K562 (cell line): ENCODE measurements around the gene DHX29. TPM values are rescaled to one million over a fixed set of nuclear protein-coding genes. Genes with fewer than 3 reads are reported as not detected.

Experiments
- ARHGAP35 ChIP-seq: fragments of 450-650 bp; IDR thresholded peaks from 2 replicates; pipeline ENCODE4 v1.6.1; 2018; ENCODE audit not compliant: partially characterized antibody
- CEBPG ChIP-seq, 3 experiments: fragments of 200-800 bp in 1 of 3; sonication (Bioruptor generic) in 1 of 3; sonication (generic) in 1 of 3; formaldehyde crosslinking in 1 of 3; IDR thresholded peaks in 2 of 3; conservative IDR thresholded peaks in 1 of 3; 2 replicates each; pipeline versions ENCODE4 v1.6.1 to v1.8.0; 2016 to 2022; ENCODE audit warnings: missing compliant biosample characterization in 2 of 3, missing genetic modification characterization in 2 of 3, mild to moderate bottlenecking in 1 of 3, missing genetic modification reagents in 1 of 3
- LARP7 ChIP-seq: fragments of 450-650 bp; IDR thresholded peaks from 2 replicates; pipeline ENCODE4 v1.6.1; 2016
- MXI1 ChIP-seq: IDR thresholded peaks from 2 replicates; pipeline ENCODE4 v1.6.1; 2011; ENCODE audit warnings: low read depth, mild to moderate bottlenecking, improper control_type of control experiment, low read length
- MYC ChIP-seq, 2 experiments: fragments of 250-450 bp in 1 of 2; sonication (Bioruptor Pico) in 1 of 2; IDR thresholded peaks; 2 replicates each; pipeline versions ENCODE4 v1.5.1 to v1.6.1; 2012 to 2021; ENCODE audit warnings: low read depth in 2 of 2, borderline replicate concordance in 1 of 2, improper control_type of control experiment in 1 of 2, low read length in 1 of 2, mild to moderate bottlenecking in 1 of 2, moderate library complexity in 1 of 2
- NFRKB ChIP-seq: fragments of 450-650 bp; IDR thresholded peaks from 2 replicates; pipeline ENCODE4 v1.6.1; 2016; ENCODE audit warnings: low read depth
- PHB ChIP-seq: fragments of 250-450 bp; sonication (Bioruptor Pico); IDR thresholded peaks from 2 replicates; pipeline ENCODE4 v1.5.0; 2021
- RBM22 ChIP-seq: fragments of 200-400 bp; formaldehyde crosslinking; IDR thresholded peaks from 2 replicates; pipeline ENCODE4 v1.6.1; 2018; ENCODE audit warnings: low read length, low read depth; ENCODE audit not compliant: poor library complexity, severe bottlenecking
- SNIP1 ChIP-seq: fragments of 450-650 bp; IDR thresholded peaks from 2 replicates; pipeline ENCODE4 v1.7.1; 2017; ENCODE audit warnings: low read depth, mild to moderate bottlenecking
- STAT5A ChIP-seq: IDR thresholded peaks from 2 replicates; pipeline ENCODE4 v1.6.1; 2012; ENCODE audit warnings: low read length, inconsistent platforms, borderline replicate concordance
- ZBED1 ChIP-seq: IDR thresholded peaks from 2 replicates; pipeline ENCODE4 v1.6.1; 2014
- polyA plus RNA-seq, 8 experiments: library from polyadenylated mRNA; depleted of rRNA in 4 of 8; stranded (reverse) in 5 of 8; unstranded in 3 of 8; fragments of >200 nt; fragmentation: Nextera tagmentation in 2 of 8; fragmentation: Illumina TruSeq in 1 of 8; extraction: Ambion mirVana in 2 of 8; extraction: Trizol in 1 of 8; gene quantifications; 2 replicates each; pipeline versions ENCODE4 v1.2.1 to v1.2.3, GENCODE V29; 2011 to 2014; ENCODE audit warnings: inconsistent platforms in 1 of 8, missing spikeins in 1 of 8
- total RNA-seq, 7 experiments: library from RNA; depleted of rRNA in 6 of 7; stranded (reverse); fragments of >200 nt in 6 of 7; fragmentation: Illumina TruSeq in 2 of 7; extraction: Trizol in 2 of 7; gene quantifications; 2 replicates each; pipeline versions ENCODE4 v1.2.1 to v1.2.3, GENCODE V29; 2011 to 2021; ENCODE audit warnings: low replicate concordance in 1 of 7
- TF ChIP-seq, protein P1 (sequence below), 3 experiments: fragments of 200-800 bp in 1 of 3; fragments of 250-450 bp in 1 of 3; fragments of 450-650 bp in 1 of 3; sonication (Bioruptor Pico) in 1 of 3; sonication (Bioruptor generic) in 1 of 3; formaldehyde crosslinking in 1 of 3; IDR thresholded peaks; 2 replicates each; pipeline versions ENCODE4 v1.6.1 to v1.8.0; 2016 to 2022; ENCODE audit warnings: mild to moderate bottlenecking in 2 of 3, missing genetic modification characterization in 2 of 3, missing compliant biosample characterization in 1 of 3, moderate library complexity in 1 of 3
- TF ChIP-seq, protein P2 (sequence below): sonication (generic); IDR thresholded peaks from 2 replicates; pipeline ENCODE4 v1.6.1; 2016
- TF ChIP-seq, protein P3 (sequence below), 2 experiments: IDR thresholded peaks in 1 of 2; conservative IDR thresholded peaks in 1 of 2; 2 replicates each; pipeline ENCODE4 v1.6.1; 2016; ENCODE audit warnings: low read depth in 2 of 2, mild to moderate bottlenecking in 1 of 2, missing compliant biosample characterization in 1 of 2, missing genetic modification characterization in 1 of 2, moderate library complexity in 1 of 2
- TF ChIP-seq, protein P4 (sequence below): fragments of 450-650 bp; conservative IDR thresholded peaks from 2 replicates; pipeline ENCODE4 v1.6.1; 2016; ENCODE audit warnings: missing genetic modification characterization, low read depth, mild to moderate bottlenecking, control low read depth, missing compliant biosample characterization

Gene DHX29
- total and polyA plus RNA-seq, 9 of the 15 experiments (the other 6 are each of a cell fraction or from before 2014, with no cell fraction given): 7.5 to 42.1 (median 25.0) TPM

DNA sequence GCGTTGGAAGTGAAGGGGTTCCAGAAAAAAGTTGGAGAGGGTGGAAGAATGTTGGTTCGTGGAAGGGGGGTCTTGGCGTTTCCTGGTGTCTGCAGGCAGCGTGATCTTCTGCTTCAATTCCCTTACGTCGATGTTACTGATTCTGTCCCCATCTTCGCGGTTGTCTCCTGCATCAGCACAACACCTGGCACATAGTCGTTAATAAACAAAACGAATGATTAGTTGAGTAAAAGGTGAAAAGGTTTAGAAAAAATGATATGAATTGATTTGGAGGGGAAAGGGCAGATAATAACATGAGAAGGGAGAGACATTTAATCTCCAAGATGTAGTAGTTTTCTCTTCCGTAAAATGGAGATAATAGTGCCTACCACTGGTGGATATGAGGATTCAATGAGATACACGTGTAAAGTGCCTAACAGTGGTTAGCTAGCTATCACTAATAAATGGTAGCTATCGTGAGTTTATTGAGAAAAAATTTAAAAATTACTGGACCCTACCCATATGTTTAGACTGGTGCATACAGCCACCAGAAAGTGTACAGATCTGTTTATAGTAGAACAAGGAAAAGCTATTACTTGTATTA is 851 bp upstream of the DHX29 start (continued):
- TF ChIP-seq, protein P1, sequence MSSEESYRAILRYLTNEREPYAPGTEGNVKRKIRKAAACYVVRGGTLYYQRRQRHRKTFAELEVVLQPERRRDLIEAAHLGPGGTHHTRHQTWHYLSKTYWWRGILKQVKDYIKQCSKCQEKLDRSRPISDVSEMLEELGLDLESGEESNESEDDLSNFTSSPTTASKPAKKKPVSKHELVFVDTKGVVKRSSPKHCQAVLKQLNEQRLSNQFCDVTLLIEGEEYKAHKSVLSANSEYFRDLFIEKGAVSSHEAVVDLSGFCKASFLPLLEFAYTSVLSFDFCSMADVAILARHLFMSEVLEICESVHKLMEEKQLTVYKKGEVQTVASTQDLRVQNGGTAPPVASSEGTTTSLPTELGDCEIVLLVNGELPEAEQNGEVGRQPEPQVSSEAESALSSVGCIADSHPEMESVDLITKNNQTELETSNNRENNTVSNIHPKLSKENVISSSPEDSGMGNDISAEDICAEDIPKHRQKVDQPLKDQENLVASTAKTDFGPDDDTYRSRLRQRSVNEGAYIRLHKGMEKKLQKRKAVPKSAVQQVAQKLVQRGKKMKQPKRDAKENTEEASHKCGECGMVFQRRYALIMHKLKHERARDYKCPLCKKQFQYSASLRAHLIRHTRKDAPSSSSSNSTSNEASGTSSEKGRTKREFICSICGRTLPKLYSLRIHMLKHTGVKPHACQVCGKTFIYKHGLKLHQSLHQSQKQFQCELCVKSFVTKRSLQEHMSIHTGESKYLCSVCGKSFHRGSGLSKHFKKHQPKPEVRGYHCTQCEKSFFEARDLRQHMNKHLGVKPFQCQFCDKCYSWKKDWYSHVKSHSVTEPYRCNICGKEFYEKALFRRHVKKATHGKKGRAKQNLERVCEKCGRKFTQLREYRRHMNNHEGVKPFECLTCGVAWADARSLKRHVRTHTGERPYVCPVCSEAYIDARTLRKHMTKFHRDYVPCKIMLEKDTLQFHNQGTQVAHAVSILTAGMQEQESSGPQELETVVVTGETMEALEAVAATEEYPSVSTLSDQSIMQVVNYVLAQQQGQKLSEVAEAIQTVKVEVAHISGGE (CRISPR knock-in tag; IDR thresholded peaks at IDR 0.05): 0 out of 6 replicates have a peak, but pooled peaks of 1 of the 3 experiments have one; percentile 2
- TF ChIP-seq ZBED1 (no peak), STAT5A (no peak), MYC (IDR thresholded peaks at IDR 0.05; ENCODE audit: low read depth, low read length) (0 out of 2 replicates have a peak, but pooled peaks have one; percentile 39), MYC (CRISPR knock-in tag; IDR thresholded peaks at IDR 0.05; ENCODE audit: borderline replicate concordance, low read depth) (no peak), MXI1 (0 out of 2 replicates have a peak, but pooled peaks have one; percentile 13), RBM22 (no peak), ARHGAP35 (peak; percentile 74), CEBPG (CRISPR knock-in tag; IDR thresholded peaks at IDR 0.05) (no peak), CEBPG (tag; conservative IDR thresholded peaks at IDR 0.05 in 1 of 2, IDR thresholded peaks at IDR 0.05 in 1 of 2) (no peak), LARP7 (peak; percentile 64; the same call in 1 of the 2 replicates), NFRKB (peak; percentile 94; the same call in 1 of the 2 replicates), SNIP1 (0 out of 2 replicates have a peak, but pooled peaks have one; percentile 27), PHB (no peak)
- TF ChIP-seq, protein P2, sequence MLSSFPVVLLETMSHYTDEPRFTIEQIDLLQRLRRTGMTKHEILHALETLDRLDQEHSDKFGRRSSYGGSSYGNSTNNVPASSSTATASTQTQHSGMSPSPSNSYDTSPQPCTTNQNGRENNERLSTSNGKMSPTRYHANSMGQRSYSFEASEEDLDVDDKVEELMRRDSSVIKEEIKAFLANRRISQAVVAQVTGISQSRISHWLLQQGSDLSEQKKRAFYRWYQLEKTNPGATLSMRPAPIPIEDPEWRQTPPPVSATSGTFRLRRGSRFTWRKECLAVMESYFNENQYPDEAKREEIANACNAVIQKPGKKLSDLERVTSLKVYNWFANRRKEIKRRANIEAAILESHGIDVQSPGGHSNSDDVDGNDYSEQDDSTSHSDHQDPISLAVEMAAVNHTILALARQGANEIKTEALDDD: peak; percentile 20; the same call in 1 of the 2 replicates
- TF ChIP-seq, protein P3, sequence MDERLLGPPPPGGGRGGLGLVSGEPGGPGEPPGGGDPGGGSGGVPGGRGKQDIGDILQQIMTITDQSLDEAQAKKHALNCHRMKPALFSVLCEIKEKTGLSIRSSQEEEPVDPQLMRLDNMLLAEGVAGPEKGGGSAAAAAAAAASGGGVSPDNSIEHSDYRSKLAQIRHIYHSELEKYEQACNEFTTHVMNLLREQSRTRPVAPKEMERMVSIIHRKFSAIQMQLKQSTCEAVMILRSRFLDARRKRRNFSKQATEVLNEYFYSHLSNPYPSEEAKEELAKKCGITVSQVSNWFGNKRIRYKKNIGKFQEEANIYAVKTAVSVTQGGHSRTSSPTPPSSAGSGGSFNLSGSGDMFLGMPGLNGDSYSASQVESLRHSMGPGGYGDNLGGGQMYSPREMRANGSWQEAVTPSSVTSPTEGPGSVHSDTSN (CRISPR knock-in tag; IDR thresholded peaks at IDR 0.05; ENCODE audit: low read depth): no peak
- TF ChIP-seq, protein P3 (tag; conservative IDR thresholded peaks at IDR 0.05; ENCODE audit: low read depth): no peak
- TF ChIP-seq, protein P4, sequence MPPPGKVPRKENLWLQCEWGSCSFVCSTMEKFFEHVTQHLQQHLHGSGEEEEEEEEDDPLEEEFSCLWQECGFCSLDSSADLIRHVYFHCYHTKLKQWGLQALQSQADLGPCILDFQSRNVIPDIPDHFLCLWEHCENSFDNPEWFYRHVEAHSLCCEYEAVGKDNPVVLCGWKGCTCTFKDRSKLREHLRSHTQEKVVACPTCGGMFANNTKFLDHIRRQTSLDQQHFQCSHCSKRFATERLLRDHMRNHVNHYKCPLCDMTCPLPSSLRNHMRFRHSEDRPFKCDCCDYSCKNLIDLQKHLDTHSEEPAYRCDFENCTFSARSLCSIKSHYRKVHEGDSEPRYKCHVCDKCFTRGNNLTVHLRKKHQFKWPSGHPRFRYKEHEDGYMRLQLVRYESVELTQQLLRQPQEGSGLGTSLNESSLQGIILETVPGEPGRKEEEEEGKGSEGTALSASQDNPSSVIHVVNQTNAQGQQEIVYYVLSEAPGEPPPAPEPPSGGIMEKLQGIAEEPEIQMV (tag): no peak
